Esophagus (tissue), 2 donors: ENCODE results near the gene RAB11B. TPM values are rescaled to one million over a fixed set of nuclear protein-coding genes. Genes with fewer than 3 reads are reported as not detected.

ENCODE experiments used
- polyA plus RNA-seq, 2 donors: library from polyadenylated mRNA; stranded (reverse); fragments of 200-250 nt; gene quantifications; one replicate each; pipeline ENCODE4 v1.2.3, GENCODE V29; 2013
- donor health status: healthy with polysubstance abuse.
- donor health status: Bipolar disorder and iron deficiency.

The RAB11B gene
- polyA plus RNA-seq, 2 donors, result 60.8 to 75.3 TPM

Other genes with a start within 250 kb of the RAB11B start
- gene FBN3, start 240.8 kb upstream of the RAB11B start, polyA plus RNA-seq, result under 1 TPM; under 0.01 to 0.02 TPM
- 10 to 100 TPM; 67.7 to 70.0 TPM for gene CERS4, start 181.0 kb upstream of the RAB11B start, polyA plus RNA-seq
- 10 to 100 TPM in 1 of 2 donors, 1 to 10 TPM in 1; 9.4 to 17.9 TPM for gene CD320, start 82.0 kb upstream of the RAB11B start, polyA plus RNA-seq
- 100 to 1,000 TPM; 103 to 112 TPM for gene NDUFA7, start 69.0 kb upstream of the RAB11B start, polyA plus RNA-seq
- gene RPS28, start 68.9 kb upstream of the RAB11B start, polyA plus RNA-seq, result 100 to 1,000 TPM; 725 to 804 TPM
- gene KANK3, start 47.1 kb upstream of the RAB11B start, polyA plus RNA-seq, result 1 to 10 TPM; 4.2 to 5.2 TPM
- 100 to 1,000 TPM in 1 of 2 donors, 10 to 100 TPM in 1; 27.2 to 126 TPM for gene ANGPTL4, start 26.2 kb upstream of the RAB11B start, polyA plus RNA-seq
- gene MARCHF2, start 22.9 kb downstream of the RAB11B start, polyA plus RNA-seq, result 10 to 100 TPM; 22.0 to 29.0 TPM
- gene HNRNPM, start 54.6 kb downstream of the RAB11B start, polyA plus RNA-seq, result 100 to 1,000 TPM in 1 of 2 donors, 10 to 100 TPM in 1; 49.9 to 134 TPM
- 1 to 10 TPM in 1 of 2 donors, under 1 TPM in 1; 0.28 to 1.4 TPM for gene PRAM1, start 112.3 kb downstream of the RAB11B start, polyA plus RNA-seq
- 10 to 100 TPM; 22.6 to 27.2 TPM for gene ZNF414, start 123.8 kb downstream of the RAB11B start, polyA plus RNA-seq
- 1 to 10 TPM; 2.5 to 7.9 TPM for gene MYO1F, start 187.1 kb downstream of the RAB11B start, polyA plus RNA-seq
- 10 to 100 TPM in 1 of 2 donors, 1 to 10 TPM in 1; 7.3 to 11.7 TPM for gene ADAMTS10, start 220.4 kb downstream of the RAB11B start, polyA plus RNA-seq
- gene NFILZ, start 240.3 kb downstream of the RAB11B start, polyA plus RNA-seq, result not detected